ENCODE data around the gene NPB. TPM values are rescaled to one million over a fixed set of nuclear protein-coding genes. Genes with fewer than 3 reads are reported as not detected.

NPB gene
- total RNA-seq, 1 donor, result 0.43 TPM

GRCh38 chr17:81904600-81905423 lies 2.8 kb downstream of the NPB start:
- no peak for TF ChIP-seq CTCF (IDR thresholded peaks at IDR 0.05; ENCODE audit: insufficient read depth, low read depth, low read length)
- no peak overlapping the region for H3K4me3 ChIP-seq (ENCODE audit: low read depth, low read length)
- DNase-seq (ENCODE audit: low read depth), result no peak

- DNase-seq (ENCODE audit: low read depth), result no peak
- no peak for TF ChIP-seq CTCF (IDR thresholded peaks at IDR 0.05; ENCODE audit: insufficient read depth, low read depth, low read length)
Measured at GRCh38 chr17:81905424-81905875, 3.4 kb downstream of the NPB start.

GRCh38 chr17:81905993-81906392 lies 4.0 kb downstream of the NPB start:
- no peak for DNase-seq (ENCODE audit: low read depth)

More at GRCh38 chr17:81905424-81905875, 3.4 kb downstream of the NPB start:
- H3K4me3 ChIP-seq (ENCODE audit: low read depth, low read length), result no peak overlapping the region

GRCh38 chr17:81906476-81907218 lies 4.6 kb downstream of the NPB start:
- DNase-seq (ENCODE audit: low read depth), result no peak
- TF ChIP-seq CTCF (IDR thresholded peaks at IDR 0.05; ENCODE audit: insufficient read depth, low read depth, low read length), result no peak
- no peak overlapping the region for H3K4me3 ChIP-seq (ENCODE audit: low read depth, low read length)

More at GRCh38 chr17:81905993-81906392, 4.0 kb downstream of the NPB start:
- TF ChIP-seq CTCF (IDR thresholded peaks at IDR 0.05; ENCODE audit: insufficient read depth, low read depth, low read length), result no peak
- no peak overlapping the region for H3K4me3 ChIP-seq (ENCODE audit: low read depth, low read length)

GRCh38 chr17:81907219-81908145 lies 5.4 kb downstream of the NPB start:
- TF ChIP-seq CTCF (IDR thresholded peaks at IDR 0.05; ENCODE audit: insufficient read depth, low read depth, low read length), result no peak
- H3K4me3 ChIP-seq (ENCODE audit: low read depth, low read length), result no peak overlapping the region
- DNase-seq (ENCODE audit: low read depth), result no peak

GRCh38 chr17:81908793-81909192 lies 6.8 kb downstream of the NPB start:
- TF ChIP-seq CTCF (IDR thresholded peaks at IDR 0.05; ENCODE audit: insufficient read depth, low read depth, low read length), result no peak
- no peak for DNase-seq (ENCODE audit: low read depth)
- no peak overlapping the region for H3K4me3 ChIP-seq (ENCODE audit: low read depth, low read length)

All from fibroblast of villous mesenchyme (primary cell).